H1 (cell line): ENCODE measurements around the gene DSE. TPM values are rescaled to one million over a fixed set of nuclear protein-coding genes. Genes with fewer than 3 reads are reported as not detected.

Experiments
- CTCF ChIA-PET: fragments of 300-600 bp; sonication (Branson Sonifier 250); formaldehyde crosslinking; loops from one replicate; lab custom pipeline; 2021; ENCODE audit not compliant: partially characterized antibody; lab: Charles Lee
- POLR2A ChIA-PET: fragments of 300-600 bp; sonication (Branson Sonifier 250); formaldehyde crosslinking; loops from one replicate; lab custom pipeline; 2021; ENCODE audit warnings: inconsistent platforms; ENCODE audit not compliant: partially characterized antibody; lab: Charles Lee
- DNase-seq, 2 experiments: peaks; one replicate each; pipeline versions ENCODE4 v3.0.0 to v3.0.0-alpha.2; 2010 to 2022; ENCODE audit warnings: low spot score in 2 of 2, low read depth in 1 of 2, mixed read lengths in 1 of 2
- FAIRE-seq: peaks from 2 replicates; lab custom pipeline; 2011; peaks lifted over from hg19 to GRCh38; lab: Jason Lieb, UNC
- H2AFZ ChIP-seq: 2 replicates; pipeline ENCODE4 v1.8.1; 2012; ENCODE audit warnings: low read length, inconsistent platforms
- H2AK5ac ChIP-seq: 2 replicates; pipeline ENCODE4 v1.6.1; 2013; ENCODE audit warnings: low read depth, low read length
- H2BK120ac ChIP-seq: replicated peaks from 2 replicates; pipeline ENCODE3; 2013; ENCODE audit warnings: low read depth, low read length, inconsistent platforms
- H2BK12ac ChIP-seq: 2 replicates; pipeline ENCODE4 v1.6.1; 2013; ENCODE audit warnings: low read depth, low read length
- H2BK15ac ChIP-seq: 2 replicates; pipeline ENCODE4 v1.6.1; 2013; ENCODE audit warnings: low read length
- H2BK20ac ChIP-seq: 2 replicates; pipeline ENCODE4 v1.6.1; 2013; ENCODE audit warnings: low read length
- H2BK5ac ChIP-seq: 2 replicates; pipeline ENCODE4 v1.6.1; 2013; ENCODE audit warnings: low read depth, low read length
- H3K14ac ChIP-seq: 2 replicates; pipeline ENCODE4 v1.6.1; 2013; ENCODE audit warnings: inconsistent platforms; ENCODE audit not compliant: insufficient read length
- H3K18ac ChIP-seq: 2 replicates; pipeline ENCODE4 v1.6.1; 2013; ENCODE audit warnings: low read length; ENCODE audit errors: extremely low read depth
- H3K23ac ChIP-seq: 2 replicates; pipeline ENCODE4 v1.6.1; 2013; ENCODE audit warnings: inconsistent platforms; ENCODE audit not compliant: insufficient read length
- H3K23me2 ChIP-seq: 2 replicates; pipeline ENCODE4 v1.6.1; 2013; ENCODE audit warnings: low read depth, low read length
- H3K27ac ChIP-seq: 2 replicates; pipeline ENCODE4 v1.6.1; 2011; ENCODE audit warnings: low read depth, low read length, inconsistent platforms
- H3K27me3 ChIP-seq, 4 experiments: replicated peaks in 1 of 4; 1 replicate in 1 of 4; 2 replicates in 3 of 4; pipeline versions ENCODE4 v1.6.1 to v1.8.1; 2011 to 2013; ENCODE audit warnings: low read length in 3 of 4, mild to moderate bottlenecking in 3 of 4, inconsistent platforms in 2 of 4, mixed read lengths in 2 of 4, moderate library complexity in 1 of 4; ENCODE audit not compliant: control insufficient read depth in 3 of 4, insufficient read depth in 3 of 4; ENCODE audit errors: extremely low read depth in 1 of 4
- H3K36me3 ChIP-seq, 4 experiments: 2 replicates each; pipeline versions ENCODE4 v1.6.1 to v1.8.1; 2011 to 2013; ENCODE audit warnings: mild to moderate bottlenecking in 4 of 4, low read length in 3 of 4, moderate library complexity in 2 of 4, control low read depth in 1 of 4, inconsistent platforms in 1 of 4; ENCODE audit not compliant: insufficient read depth in 4 of 4, control insufficient read depth in 2 of 4
- H3K4ac ChIP-seq: replicated peaks from 2 replicates; pipeline ENCODE3; 2013; ENCODE audit warnings: low read length, low read depth, mixed read lengths, inconsistent platforms; ENCODE audit not compliant: insufficient read length
- H3K4me1 ChIP-seq, 4 experiments: replicated peaks in 1 of 4; 1 replicate in 1 of 4; 2 replicates in 3 of 4; pipeline versions ENCODE4 v1.6.1 to v1.8.1; 2011 to 2013; ENCODE audit warnings: low read length in 3 of 4, inconsistent platforms in 2 of 4, mixed read lengths in 1 of 4; ENCODE audit not compliant: insufficient read depth in 4 of 4, control insufficient read depth in 3 of 4
- H3K4me2 ChIP-seq, 2 experiments: 2 replicates each; pipeline versions ENCODE4 v1.6.1 to v1.8.1; 2011 to 2013; ENCODE audit warnings: low read depth in 2 of 2, low read length in 2 of 2, control low read depth in 1 of 2, inconsistent platforms in 1 of 2, mild to moderate bottlenecking in 1 of 2; ENCODE audit not compliant: insufficient read depth in 1 of 2
- H3K4me3 ChIP-seq, 4 experiments: fragments of 200-600, 300-600 bp in 1 of 4; sonication (generic), shearing (Covaris generic), sonication (Bioruptor Twin) in 1 of 4; 2 replicates each; pipeline versions ENCODE4 v1.5.1 to v1.8.1; 2011 to 2016; ENCODE audit warnings: low read length in 4 of 4, low read depth in 3 of 4, control low read depth in 2 of 4, inconsistent platforms in 2 of 4, mild to moderate bottlenecking in 2 of 4, mixed read lengths in 1 of 4, moderate library complexity in 1 of 4; ENCODE audit not compliant: insufficient read depth in 2 of 4; ENCODE audit errors: extremely low read depth in 1 of 4
- H3K56ac ChIP-seq: replicated peaks from 2 replicates; pipeline ENCODE3; 2013; ENCODE audit warnings: low read depth, mild to moderate bottlenecking, mixed read lengths, low read length, inconsistent platforms; ENCODE audit not compliant: insufficient read length
- H3K79me1 ChIP-seq: 2 replicates; pipeline ENCODE4 v1.6.1; 2013; ENCODE audit warnings: low read depth, low read length, control low read depth
- H3K79me2 ChIP-seq, 2 experiments: 2 replicates each; pipeline versions ENCODE4 v1.6.1 to v1.8.1; 2012 to 2013; ENCODE audit warnings: low read length in 2 of 2, mild to moderate bottlenecking in 2 of 2, inconsistent platforms in 1 of 2; ENCODE audit not compliant: insufficient read depth in 2 of 2, control insufficient read depth in 1 of 2
- H3K9ac ChIP-seq, 4 experiments: replicated peaks in 1 of 4; 1 replicate in 1 of 4; 2 replicates in 3 of 4; pipeline versions ENCODE4 v1.6.1 to v1.8.1; 2011 to 2013; ENCODE audit warnings: low read depth in 3 of 4, low read length in 3 of 4, control low read depth in 2 of 4, mild to moderate bottlenecking in 2 of 4, moderate library complexity in 2 of 4, inconsistent platforms in 1 of 4; ENCODE audit errors: extremely low read depth in 1 of 4
- H3K9me3 ChIP-seq, 2 experiments: 2 replicates each; pipeline versions ENCODE4 v1.6.1 to v1.8.1; 2012 to 2013; ENCODE audit warnings: mild to moderate bottlenecking in 2 of 2, moderate library complexity in 2 of 2, control low read depth in 1 of 2, inconsistent platforms in 1 of 2, low read depth in 1 of 2, low read length in 1 of 2, mixed read lengths in 1 of 2; ENCODE audit not compliant: insufficient read depth in 2 of 2
- H4K20me1 ChIP-seq, 2 experiments: replicated peaks in 1 of 2; 2 replicates each; pipeline versions ENCODE3 to v1.8.1; 2011 to 2013; ENCODE audit warnings: inconsistent platforms in 2 of 2, low read length in 2 of 2, mild to moderate bottlenecking in 1 of 2; ENCODE audit not compliant: insufficient read depth in 2 of 2, control insufficient read depth in 1 of 2
- H4K5ac ChIP-seq: 2 replicates; pipeline ENCODE4 v1.6.1; 2013; ENCODE audit warnings: low read length, low read depth, mixed read lengths, inconsistent platforms; ENCODE audit not compliant: insufficient read length
- H4K8ac ChIP-seq: 2 replicates; pipeline ENCODE4 v1.8.0; 2013; ENCODE audit warnings: mild to moderate bottlenecking, moderate library complexity, low read length, inconsistent platforms; ENCODE audit not compliant: insufficient read depth; ENCODE audit errors: extremely low read depth
- H4K91ac ChIP-seq: replicated peaks from 2 replicates; pipeline ENCODE3; 2013; ENCODE audit warnings: low read length, mixed read lengths, inconsistent platforms; ENCODE audit not compliant: insufficient read length
- ASH2L ChIP-seq: fragments of 200-600, 300-600 bp; sonication (generic); IDR thresholded peaks from one replicate; pipeline ENCODE4 v1.7.1; 2017; ENCODE audit warnings: low read length
- BACH1 ChIP-seq: IDR thresholded peaks from 2 replicates; pipeline ENCODE4 v1.6.1; 2012; ENCODE audit warnings: low read length, improper control_type of control experiment
- BRCA1 ChIP-seq: IDR thresholded peaks from 2 replicates; pipeline ENCODE4 v1.6.1; 2012; ENCODE audit warnings: low read depth, low read length, improper control_type of control experiment
- CBX5 ChIP-seq: fragments of 300-800, 300-1000 bp; sonication (generic); IDR thresholded peaks from 2 replicates; pipeline ENCODE4 v1.7.1; 2016; ENCODE audit warnings: antibody characterized with exemption, low read length, low read depth
- HDAC2 ChIP-seq, 2 experiments: fragments of 300-600 bp in 1 of 2; sonication (generic) in 1 of 2; IDR thresholded peaks; 2 replicates each; pipeline ENCODE4 v1.6.1; 2011 to 2012; ENCODE audit warnings: low read depth in 2 of 2, low read length in 2 of 2, mild to moderate bottlenecking in 2 of 2, moderate library complexity in 2 of 2, borderline replicate concordance in 1 of 2, inconsistent platforms in 1 of 2
- KDM4A ChIP-seq: IDR thresholded peaks from one replicate; pipeline ENCODE4 v1.7.1; 2012; ENCODE audit warnings: low read depth, mild to moderate bottlenecking, moderate library complexity, low read length, inconsistent platforms; ENCODE audit not compliant: severe bottlenecking
- MAFK ChIP-seq: IDR thresholded peaks from 2 replicates; pipeline ENCODE4 v1.6.1; 2012; ENCODE audit warnings: low read depth, mild to moderate bottlenecking, improper control_type of control experiment, low read length
- POLR2A ChIP-seq, 2 experiments: IDR thresholded peaks; 1 replicate in 1 of 2; 2 replicates in 1 of 2; pipeline ENCODE4 v1.6.1; 2011; ENCODE audit warnings: low read depth in 2 of 2, low read length in 2 of 2, mild to moderate bottlenecking in 2 of 2; ENCODE audit errors: control extremely low read depth in 1 of 2
- SIN3A ChIP-seq, 2 experiments: IDR thresholded peaks in 1 of 2; conservative IDR thresholded peaks in 1 of 2; 2 replicates each; pipeline ENCODE4 v1.6.1; 2011 to 2012; ENCODE audit warnings: low read length in 2 of 2, improper control_type of control experiment in 1 of 2, low read depth in 1 of 2, mild to moderate bottlenecking in 1 of 2
- SIRT6 ChIP-seq: IDR thresholded peaks from one replicate; pipeline ENCODE4 v1.7.1; 2012; ENCODE audit warnings: low read length, inconsistent platforms
- TAF1 ChIP-seq: IDR thresholded peaks from 2 replicates; pipeline ENCODE4 v1.6.1; 2011; ENCODE audit warnings: mild to moderate bottlenecking, low read depth, low read length
- TAF7 ChIP-seq: optimal IDR thresholded peaks from 2 replicates; pipeline ENCODE3; 2011; ENCODE audit warnings: low read depth, mild to moderate bottlenecking, inconsistent platforms, low read length, moderate library complexity, borderline replicate concordance
- TBP ChIP-seq: IDR thresholded peaks from 2 replicates; pipeline ENCODE4 v1.6.1; 2011; ENCODE audit warnings: low read depth, low read length, improper control_type of control experiment
- YY1 ChIP-seq: IDR thresholded peaks from 2 replicates; pipeline ENCODE4 v1.6.1; 2011; ENCODE audit warnings: low read depth, mild to moderate bottlenecking, low read length
- WGBS, 2 experiments: shearing (Covaris generic) in 1 of 2; methylation state at CpG; one replicate each; pipeline versions ENCODE4 v1.1.6 to v1.1.7; 2013 to 2015; ENCODE audit warnings: low lambda C conversion rate in 2 of 2, mixed read lengths in 2 of 2, inconsistent platforms in 1 of 2, low coverage in 1 of 2, missing lambda C conversion rate in 1 of 2; ENCODE audit not compliant: insufficient replicate concordance in 2 of 2, insufficient coverage in 1 of 2, insufficient read length in 1 of 2; ENCODE audit errors: extremely low coverage in 1 of 2, missing lambda C conversion rate in 1 of 2; 5-methylcytosine and 5-hydroxymethylcytosine counted together
- polyA plus RNA-seq, 7 experiments: library from polyadenylated mRNA; depleted of rRNA in 3 of 7; stranded (reverse) in 5 of 7; unstranded in 2 of 7; fragments of >200 nt in 5 of 7; fragments of 200-250 nt in 2 of 7; gene quantifications; 1 replicate in 5 of 7; 2 replicates in 1 of 7; 4 replicates in 1 of 7; pipeline versions ENCODE4 v1.2.1 to v1.2.3, GENCODE V29; 2011 to 2013; ENCODE audit warnings: missing spikeins in 2 of 7, mixed read lengths in 2 of 7
- total RNA-seq: library from RNA; stranded (reverse); fragmentation: NEBNext Ultra II Directional; extraction: Animal tissue kit (Norgen Biotek cat#: 25700); gene quantifications from 2 replicates; pipeline ENCODE4 v1.2.1, GENCODE V29; 2021

The DSE gene
- total and polyA plus RNA-seq, 2 of the 8 experiments (the other 6 are each of a cell fraction or from before 2014, with no cell fraction given), result 32.5 to 94.4 TPM

- 88% methylated on average over 2 of the region's 2 CpGs; no CpG with 5 or more reads in 1 of the 2 experiments for WGBS, 2 experiments
- H3K23ac ChIP-seq, result no peak overlapping the region
- FAIRE-seq, result no peak
- TF ChIP-seq KDM4A (no peak), HDAC2 (IDR thresholded peaks at IDR 0.05; ENCODE audit: borderline replicate concordance in 1 of 2, low read depth in 2 of 2, low read length in 2 of 2) (no peak), POLR2A (IDR thresholded peaks at IDR 0.05; ENCODE audit: control extremely low read depth in 1 of 2, low read depth in 2 of 2, low read length in 2 of 2) (no peak), CBX5 (no peak), TBP (no peak), YY1 (no peak), ASH2L (no peak), TAF1 (no peak), BACH1 (no peak), MAFK (no peak), SIN3A (conservative IDR thresholded peaks at IDR 0.05 in 1 of 2, IDR thresholded peaks at IDR 0.05 in 1 of 2; ENCODE audit: low read depth in 1 of 2, low read length in 2 of 2) (no peak), SIRT6 (no peak), BRCA1 (no peak), TAF7 (no peak)
Observed at GRCh38 chr6:116351101-116351500, 19.6 kb upstream of the DSE start.

More at GRCh38 chr6:116351101-116351500, 19.6 kb upstream of the DSE start:
- H4K91ac ChIP-seq, result no peak overlapping the region
- H3K4me1 ChIP-seq, result no peaks in the 10 kb centered on the region
- H3K23me2 ChIP-seq, result no peaks in the 10 kb centered on the region
- H3K14ac ChIP-seq, result no peak overlapping the region
- no peak overlapping the region for H2BK20ac ChIP-seq
- H3K4ac ChIP-seq, result no peak overlapping the region
- no peak overlapping the region for H3K56ac ChIP-seq
- ChIA-PET CTCF (interaction anchor here (4.2 kb wide), 1 partner anchor 63 kb away, joined by 17 read pairs; no protein-coding TSS in a partner anchor), POLR2A (no interaction called here)
- H3K9me3 ChIP-seq, result no peaks in the 10 kb centered on the region
- no peaks in the 10 kb centered on the region for H3K79me1 ChIP-seq
- no peak overlapping the region for H4K5ac ChIP-seq
- no peak for DNase-seq
- no peak overlapping the region for H3K18ac ChIP-seq
- H2BK15ac ChIP-seq, result no peak overlapping the region
- H2BK5ac ChIP-seq, result no peak overlapping the region
- no peak overlapping the region for H2AK5ac ChIP-seq
- H3K27ac ChIP-seq, result no peak overlapping the region
- H3K4me2 ChIP-seq, result no peak overlapping the region
- H3K27me3 ChIP-seq, result no peaks in the 10 kb centered on the region
- H2BK12ac ChIP-seq, result no peak overlapping the region
- H3K79me2 ChIP-seq, result no peaks in the 10 kb centered on the region
- H3K9ac ChIP-seq, result no peak overlapping the region
- no peaks in the 10 kb centered on the region for H3K36me3 ChIP-seq
- no peak overlapping the region for H2BK120ac ChIP-seq
- H4K20me1 ChIP-seq, result no peaks in the 10 kb centered on the region
- no peak overlapping the region for H3K4me3 ChIP-seq
- no peak overlapping the region for H4K8ac ChIP-seq
- H2AFZ ChIP-seq, result no peak overlapping the region
